Duodenal mucosa (tissue), 2 donors: ENCODE results near the gene MCUR1.
"Not testable (repeated sequence)": the region's sequence is repeated elsewhere in the genome, so short reads cannot be mapped to it uniquely, and the experiment has no call there.

Source experiments
- H3K27ac ChIP-seq: one replicate; pipeline ENCODE4 v1.7.0; 2013; ENCODE audit warnings: low read depth, low read length
- H3K27me3 ChIP-seq, 2 donors: one replicate each; pipeline ENCODE4 v1.7.0; 2013; ENCODE audit warnings: low read length in 2 of 2, control low read depth in 1 of 2; ENCODE audit not compliant: insufficient read depth in 2 of 2, control insufficient read depth in 1 of 2
- H3K36me3 ChIP-seq, 2 donors: one replicate each; pipeline ENCODE4 v1.7.0; 2013; ENCODE audit warnings: low read length in 2 of 2, control low read depth in 1 of 2; ENCODE audit not compliant: insufficient read depth in 2 of 2, control insufficient read depth in 1 of 2
- H3K4me1 ChIP-seq, 2 donors: one replicate each; pipeline ENCODE4 v1.7.0; 2013; ENCODE audit warnings: low read length in 2 of 2, control low read depth in 1 of 2; ENCODE audit not compliant: insufficient read depth in 2 of 2, control insufficient read depth in 1 of 2
- H3K4me3 ChIP-seq, 2 donors: one replicate each; pipeline ENCODE4 v1.7.0; 2013; ENCODE audit warnings: low read length in 2 of 2, low read depth in 1 of 2
- H3K9ac ChIP-seq, 2 donors: one replicate each; pipeline ENCODE4 v1.7.0; 2013; ENCODE audit warnings: low read length in 2 of 2, low read depth in 1 of 2
- H3K9me3 ChIP-seq, 2 donors: one replicate each; pipeline ENCODE4 v1.7.0; 2013; ENCODE audit warnings: low read length in 2 of 2, control low read depth in 1 of 2; ENCODE audit not compliant: control insufficient read depth in 1 of 2

MCUR1 gene, protein sequence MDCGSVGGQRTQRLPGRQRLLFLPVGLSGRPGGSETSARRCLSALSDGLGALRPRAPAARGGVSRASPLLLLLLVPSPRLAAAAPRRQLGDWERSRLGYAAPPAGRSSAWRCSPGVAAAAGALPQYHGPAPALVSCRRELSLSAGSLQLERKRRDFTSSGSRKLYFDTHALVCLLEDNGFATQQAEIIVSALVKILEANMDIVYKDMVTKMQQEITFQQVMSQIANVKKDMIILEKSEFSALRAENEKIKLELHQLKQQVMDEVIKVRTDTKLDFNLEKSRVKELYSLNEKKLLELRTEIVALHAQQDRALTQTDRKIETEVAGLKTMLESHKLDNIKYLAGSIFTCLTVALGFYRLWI

DNA sequence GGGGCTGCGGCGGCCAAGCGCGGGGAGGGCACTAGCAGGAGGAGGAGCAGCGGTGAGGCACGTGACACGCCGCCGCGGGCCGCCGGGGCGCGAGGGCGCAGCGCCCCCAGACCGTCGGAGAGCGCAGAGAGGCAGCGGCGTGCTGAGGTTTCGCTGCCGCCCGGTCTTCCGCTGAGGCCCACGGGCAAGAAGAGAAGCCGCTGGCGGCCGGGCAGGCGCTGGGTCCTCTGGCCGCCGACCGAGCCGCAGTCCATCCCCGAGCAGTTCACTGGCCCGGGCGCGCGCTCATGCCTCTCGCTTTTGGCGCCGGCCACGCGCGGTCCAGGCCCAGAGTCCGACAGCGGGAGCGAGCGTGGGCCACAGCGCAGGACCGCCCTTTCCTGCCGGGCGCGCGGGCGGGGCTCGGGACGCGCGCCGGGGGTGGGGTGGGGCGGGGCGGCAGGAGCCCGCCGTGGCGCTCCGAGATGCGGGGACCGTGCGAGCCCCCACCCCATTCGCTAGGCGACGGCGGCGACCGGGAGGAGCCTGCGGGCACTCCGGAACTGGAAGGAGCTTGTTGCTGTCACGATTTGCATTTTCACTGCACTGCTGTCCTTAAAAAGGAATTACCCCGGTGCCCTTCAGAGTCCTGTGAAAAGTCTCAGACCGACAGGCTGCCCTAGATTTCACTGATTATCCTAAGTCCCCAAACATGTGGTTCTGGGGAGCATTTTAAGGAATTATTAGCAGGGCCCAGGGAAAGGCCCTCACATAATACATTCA, at the start of gene MCUR1:
TSS of gene MCUR1 (minus strand) at position 382 of the 762 bp plus-strand sequence. CDS start at position 254, 128 bp downstream.
- peak within 1 kb of the TSS; percentile 74 to 75 for H3K9ac ChIP-seq
- H3K27me3 ChIP-seq = no peaks in the 10 kb centered on the region
- peak within 1 kb of the TSS; percentile 91 for H3K27ac ChIP-seq
- H3K4me3 ChIP-seq = peak within 1 kb of the TSS; percentile 80
- H3K4me1 ChIP-seq = peaks cover 33 to 36% of the 10 kb centered on the region in 2 donors
- no peaks in the 10 kb centered on the region for H3K9me3 ChIP-seq
- H3K36me3 ChIP-seq = no peaks in the 10 kb centered on the region

DNA sequence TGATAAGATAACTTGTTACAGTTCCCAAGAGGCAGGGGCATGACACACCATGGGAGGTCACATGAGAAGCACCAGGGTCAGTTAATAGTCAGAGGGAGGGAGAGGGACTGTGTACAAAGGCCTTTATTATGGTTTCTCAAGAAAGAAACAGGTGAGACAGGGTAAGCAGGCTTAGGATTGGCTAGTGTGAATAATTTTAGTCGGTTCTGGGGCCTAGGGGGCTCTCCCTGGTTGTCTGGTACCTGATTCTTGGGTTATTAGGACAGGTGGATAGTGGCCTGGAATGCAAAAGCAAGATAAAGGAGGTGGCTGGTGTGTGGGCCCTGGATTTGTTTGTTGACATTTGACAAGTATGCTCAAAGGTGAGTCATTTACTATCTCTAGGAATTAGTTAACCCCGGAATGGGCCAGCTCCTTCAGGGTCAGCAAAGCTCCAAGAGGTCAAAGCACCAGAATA, 49.4 kb upstream of the MCUR1 start:
- Histone ChIP-seq H3K27ac (no peak overlapping the region), H3K9ac (no peak overlapping the region), H3K36me3 (no peaks in the 10 kb centered on the region), H3K4me3 (no peak overlapping the region), H3K27me3 (peaks cover 6 to 7% of the 10 kb centered on the region in 2 donors), H3K9me3 (no peaks in the 10 kb centered on the region), H3K4me1 (no peaks in the 10 kb centered on the region)

DNA sequence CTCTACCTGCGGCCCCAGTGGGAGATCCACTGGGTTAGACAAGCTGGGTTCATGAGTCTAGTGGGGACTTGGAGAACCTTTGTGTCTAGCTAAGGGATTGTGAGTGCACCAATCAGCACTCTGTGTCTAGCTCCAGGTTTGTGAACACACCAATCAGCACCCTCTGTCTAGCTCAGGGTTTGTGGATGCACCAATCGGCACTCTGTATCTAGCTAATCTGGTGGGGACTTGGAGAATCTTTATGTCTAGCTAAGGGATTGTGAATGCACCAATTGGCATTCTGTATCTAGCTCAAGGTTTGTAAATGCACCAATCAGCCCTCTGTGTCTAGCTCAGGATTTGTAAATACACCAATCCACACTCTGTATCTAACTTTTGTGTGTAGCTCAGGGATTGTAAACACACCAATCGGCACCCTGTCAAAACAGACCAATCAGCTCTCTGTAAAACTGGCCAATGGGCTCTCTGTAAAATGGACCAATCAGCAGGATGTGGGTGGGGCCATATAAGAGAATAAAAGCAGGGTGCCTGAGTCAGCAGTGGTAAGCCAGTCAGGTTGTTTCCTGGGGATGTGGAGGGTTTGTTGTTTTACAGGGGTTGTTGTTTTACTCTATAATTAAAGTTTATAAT, 46.3 kb upstream of the MCUR1 start:
- H3K4me1 ChIP-seq, H3K4me3 ChIP-seq, H3K36me3 ChIP-seq, H3K27me3 ChIP-seq, H3K9me3 ChIP-seq, H3K27ac ChIP-seq, H3K9ac ChIP-seq: not testable (repeated sequence)

DNA sequence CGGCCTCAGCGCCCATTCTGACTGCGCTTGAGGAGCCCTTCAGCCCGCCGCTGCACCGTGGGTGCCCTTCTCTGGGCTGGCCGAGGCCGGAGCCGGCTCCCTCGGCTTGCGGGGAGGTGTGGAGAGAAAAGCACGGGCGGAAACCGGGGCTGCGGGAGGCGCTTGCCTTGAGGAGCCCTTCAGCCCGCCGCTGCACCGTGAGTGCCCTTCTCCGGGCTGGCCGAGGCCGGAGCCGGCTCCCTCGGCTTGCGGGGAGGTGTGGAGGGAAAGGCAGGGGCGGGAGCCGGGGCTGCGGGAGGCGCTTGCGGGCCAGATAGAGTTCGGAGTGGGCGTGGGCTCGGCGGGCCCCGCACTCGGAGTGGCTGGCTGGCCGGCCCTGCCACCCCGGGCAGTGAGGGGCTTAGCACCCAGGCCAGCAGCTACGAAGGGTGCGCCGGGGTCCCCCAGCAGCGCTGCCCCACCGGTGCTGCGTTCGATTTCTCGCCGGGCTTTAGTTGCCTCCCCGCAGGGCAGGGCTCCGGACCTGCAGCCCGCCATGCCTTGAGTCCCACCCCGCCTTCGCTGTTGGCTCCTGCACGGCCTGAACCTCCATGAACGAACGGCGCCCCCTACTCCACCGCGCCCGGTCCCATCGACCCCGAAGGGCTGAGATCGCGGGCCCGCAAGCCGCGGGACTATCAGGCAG, 45.7 kb upstream of the MCUR1 start:
- peaks cover 6 to 7% of the 10 kb centered on the region in 2 donors for H3K27me3 ChIP-seq

DNA sequence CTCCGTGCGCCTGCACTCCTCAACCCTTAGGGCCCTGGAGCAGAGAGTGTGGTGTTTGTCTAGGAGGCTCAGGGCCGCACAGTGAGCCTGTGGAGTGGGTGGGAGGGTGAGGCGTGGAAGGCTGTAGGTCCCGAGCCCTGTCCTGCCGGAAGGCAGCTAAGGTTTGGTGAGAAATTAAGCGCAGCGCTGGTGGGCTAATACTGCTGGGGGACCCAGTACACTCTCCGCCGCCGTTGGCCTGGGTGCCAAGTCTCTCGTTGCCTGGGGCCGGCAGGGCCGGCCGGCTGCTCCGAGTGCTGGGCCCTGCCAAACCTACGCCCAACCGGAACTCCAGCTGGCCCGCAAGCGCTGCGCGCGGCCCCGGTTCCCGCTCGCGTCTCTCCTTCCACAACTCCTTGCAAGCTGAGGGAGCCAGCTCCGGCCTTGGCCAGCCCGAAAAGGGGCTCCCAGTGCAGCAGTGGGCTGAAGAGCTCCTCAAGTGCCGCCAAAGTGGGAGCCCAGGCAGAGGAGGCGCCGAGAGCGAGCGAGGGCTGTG, 40.4 kb upstream of the MCUR1 start:
- peaks cover 3 to 7% of the 10 kb centered on the region in 2 donors for H3K27me3 ChIP-seq
- H3K36me3 ChIP-seq = no peaks in the 10 kb centered on the region
- H3K9me3 ChIP-seq = no peaks in the 10 kb centered on the region
- H3K4me3 ChIP-seq = no peak overlapping the region
- no peaks in the 10 kb centered on the region for H3K4me1 ChIP-seq
- H3K9ac ChIP-seq = no peak overlapping the region
- H3K27ac ChIP-seq = no peak overlapping the region

More for the DNA sequence above, 45.7 kb upstream of the MCUR1 start:
- Histone ChIP-seq H3K27ac (no peak overlapping the region), H3K4me3 (peak overlapping the region in 1 of 2 donors; percentile 13), H3K4me1 (no peaks in the 10 kb centered on the region), H3K9ac (no peak overlapping the region), H3K36me3 (no peaks in the 10 kb centered on the region), H3K9me3 (no peaks in the 10 kb centered on the region)

DNA sequence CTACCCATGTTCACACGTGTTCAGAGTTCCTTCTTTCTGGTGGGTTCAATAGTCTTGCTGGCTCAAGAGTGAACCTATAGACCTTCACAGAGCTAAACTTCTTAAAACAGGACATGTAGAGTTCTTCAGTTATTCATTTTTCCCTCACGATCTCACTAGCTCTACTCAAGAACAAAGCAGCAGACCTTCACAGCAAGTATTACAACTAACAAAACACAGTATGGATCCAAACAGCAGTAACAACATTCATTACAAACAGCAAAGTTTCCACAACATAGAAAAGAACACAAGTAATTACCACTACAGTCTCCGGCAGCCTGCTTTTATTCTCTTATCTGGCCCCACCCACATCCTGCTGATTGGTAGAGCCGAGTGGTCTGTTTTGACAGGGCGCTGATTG, 39.5 kb upstream of the MCUR1 start:
- Histone ChIP-seq H3K27ac (no peak overlapping the region), H3K4me3 (no peak overlapping the region), H3K36me3 (no peaks in the 10 kb centered on the region), H3K27me3 (no peaks in the 10 kb centered on the region), H3K9ac (no peak overlapping the region), H3K4me1 (no peaks in the 10 kb centered on the region), H3K9me3 (no peaks in the 10 kb centered on the region)

DNA sequence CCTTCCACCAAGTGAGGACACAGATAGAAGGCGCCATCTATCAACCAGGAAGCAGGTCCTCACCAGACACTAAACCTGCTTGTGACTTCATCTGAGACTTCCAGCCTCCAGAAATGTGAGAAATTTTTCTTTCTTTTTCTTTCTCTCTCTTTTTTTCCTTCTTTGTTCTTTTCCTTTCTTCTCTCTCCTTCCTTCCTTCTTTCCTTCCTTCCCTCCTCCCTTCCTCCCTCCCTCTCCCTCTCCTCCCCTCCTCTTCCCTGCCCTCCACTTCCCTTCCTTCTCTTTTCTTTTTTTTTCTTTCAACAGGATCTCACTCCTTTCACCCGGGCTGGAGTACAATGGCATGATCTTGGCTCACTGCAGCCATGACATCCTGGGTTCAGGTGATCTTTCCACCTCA, 37.4 kb upstream of the MCUR1 start:
- Histone ChIP-seq H3K27ac (no peak overlapping the region), H3K9me3 (no peaks in the 10 kb centered on the region), H3K27me3 (no peaks in the 10 kb centered on the region), H3K4me3 (no peak overlapping the region), H3K36me3 (no peaks in the 10 kb centered on the region), H3K4me1 (no peaks in the 10 kb centered on the region), H3K9ac (no peak overlapping the region)

DNA sequence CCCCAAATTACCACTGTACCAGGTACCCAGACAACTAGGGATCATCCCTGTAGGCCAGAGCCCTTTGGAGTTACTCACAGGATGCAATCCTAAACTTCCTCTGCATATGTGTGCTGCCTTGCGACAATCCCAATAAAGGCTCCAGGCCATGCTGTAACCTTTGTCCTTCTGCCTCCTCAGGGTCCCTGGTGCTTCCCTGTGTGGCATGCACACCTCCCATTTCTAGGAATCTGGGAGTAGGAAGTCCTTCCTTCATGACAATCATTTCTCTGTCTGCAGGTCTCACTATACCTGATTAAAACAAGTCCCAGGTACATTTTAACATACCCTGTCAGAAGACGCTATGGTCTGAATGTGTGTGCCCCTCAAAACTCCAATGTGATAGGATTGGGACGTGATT, 37.0 kb upstream of the MCUR1 start:
- no peak overlapping the region for H3K27ac ChIP-seq
- H3K4me1 ChIP-seq = no peaks in the 10 kb centered on the region
- H3K4me3 ChIP-seq = no peak overlapping the region
- H3K36me3 ChIP-seq = no peaks in the 10 kb centered on the region
- no peaks in the 10 kb centered on the region for H3K27me3 ChIP-seq
- H3K9ac ChIP-seq = no peak overlapping the region
- H3K9me3 ChIP-seq = no peaks in the 10 kb centered on the region

DNA sequence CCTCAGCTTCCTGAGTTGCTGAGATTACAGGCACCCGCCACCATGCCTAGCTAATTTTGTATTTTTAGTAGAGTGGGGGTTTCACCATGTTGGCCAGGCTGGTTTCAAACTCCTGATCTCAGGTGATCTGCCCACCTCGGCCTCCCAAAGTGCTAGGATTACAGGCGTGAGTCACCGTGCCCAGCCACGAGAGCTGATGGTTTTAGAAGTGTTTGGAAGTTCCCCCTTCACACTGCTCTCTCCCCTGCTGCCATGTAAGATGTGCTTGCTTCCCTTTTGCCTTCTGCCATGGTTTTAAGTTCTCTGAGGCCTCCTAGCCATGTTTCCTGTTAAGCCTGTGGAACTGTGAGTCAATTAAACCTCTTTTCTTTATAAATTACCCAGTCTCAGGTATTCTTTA, 36.3 kb upstream of the MCUR1 start:
- not testable (repeated sequence) for H3K9ac ChIP-seq, H3K9me3 ChIP-seq, H3K27ac ChIP-seq, H3K4me1 ChIP-seq, H3K27me3 ChIP-seq, H3K36me3 ChIP-seq, H3K4me3 ChIP-seq
